A549 (cell line): ENCODE data around the gene TARM1.
A peak's percentile ranks its signal among the peaks of the same experiment; 100 is the strongest.

Experiments used
- CEBPB ChIP-seq, 2 experiments: fragments of >200 bp in 1 of 2; sonication (Bioruptor Twin) in 1 of 2; formaldehyde crosslinking in 1 of 2; IDR thresholded peaks; 2 replicates each; pipeline ENCODE4 v1.6.1; 2012 to 2016
- CTCF ChIP-seq: fragments of >200 bp; sonication (Bioruptor Twin); formaldehyde crosslinking; IDR thresholded peaks from 3 replicates; pipeline ENCODE4 v1.5.1; 2016
- EP300 ChIP-seq, 2 experiments: fragments of >200 bp; sonication (Bioruptor Twin); formaldehyde crosslinking; IDR thresholded peaks; 2 replicates in 1 of 2; 3 replicates in 1 of 2; pipeline ENCODE4 v1.6.1; 2016 to 2017
- JUN ChIP-seq, 2 experiments: fragments of >200 bp; sonication (Bioruptor Twin); formaldehyde crosslinking; IDR thresholded peaks; 2 replicates in 1 of 2; 3 replicates in 1 of 2; pipeline ENCODE4 v1.6.1; 2016 to 2017
- KDM5A ChIP-seq: fragments of 200-600 bp; sonication (generic); IDR thresholded peaks from 2 replicates; pipeline ENCODE4 v1.6.1; 2016; ENCODE audit warnings: antibody characterized with exemption, mild to moderate bottlenecking
- MAX ChIP-seq: IDR thresholded peaks from 2 replicates; pipeline ENCODE4 v1.6.1; 2012
- NFE2L2 ChIP-seq: fragments of 150-350 bp; conservative IDR thresholded peaks from 2 replicates; pipeline ENCODE4 v1.6.1; 2014; ENCODE audit warnings: low read length
- POLR2A ChIP-seq: IDR thresholded peaks from 2 replicates; pipeline ENCODE4 v1.6.1; 2012; ENCODE audit warnings: mild to moderate bottlenecking, low read length
- POLR2AphosphoS2 ChIP-seq: conservative IDR thresholded peaks from 2 replicates; pipeline ENCODE4 v1.6.1; 2012; ENCODE audit warnings: low read length, improper control_type of control experiment, inconsistent platforms
- RAD21 ChIP-seq, 2 experiments: fragments of >200 bp in 1 of 2; sonication (Bioruptor Twin) in 1 of 2; formaldehyde crosslinking in 1 of 2; IDR thresholded peaks in 1 of 2; conservative IDR thresholded peaks in 1 of 2; 2 replicates in 1 of 2; 3 replicates in 1 of 2; pipeline ENCODE4 v1.6.1; 2012 to 2018; ENCODE audit warnings: inconsistent platforms in 1 of 2
- TF ChIP-seq, protein P1 (sequence below): fragments of 200-600 bp; sonication (generic); IDR thresholded peaks from 2 replicates; pipeline ENCODE4 v1.6.1; 2016; ENCODE audit warnings: antibody characterized with exemption, mild to moderate bottlenecking, moderate library complexity
- TF ChIP-seq, protein P2 (sequence below): IDR thresholded peaks from 2 replicates; pipeline ENCODE4 v1.6.1; 2012; ENCODE audit warnings: low read depth, borderline replicate concordance

DNA sequence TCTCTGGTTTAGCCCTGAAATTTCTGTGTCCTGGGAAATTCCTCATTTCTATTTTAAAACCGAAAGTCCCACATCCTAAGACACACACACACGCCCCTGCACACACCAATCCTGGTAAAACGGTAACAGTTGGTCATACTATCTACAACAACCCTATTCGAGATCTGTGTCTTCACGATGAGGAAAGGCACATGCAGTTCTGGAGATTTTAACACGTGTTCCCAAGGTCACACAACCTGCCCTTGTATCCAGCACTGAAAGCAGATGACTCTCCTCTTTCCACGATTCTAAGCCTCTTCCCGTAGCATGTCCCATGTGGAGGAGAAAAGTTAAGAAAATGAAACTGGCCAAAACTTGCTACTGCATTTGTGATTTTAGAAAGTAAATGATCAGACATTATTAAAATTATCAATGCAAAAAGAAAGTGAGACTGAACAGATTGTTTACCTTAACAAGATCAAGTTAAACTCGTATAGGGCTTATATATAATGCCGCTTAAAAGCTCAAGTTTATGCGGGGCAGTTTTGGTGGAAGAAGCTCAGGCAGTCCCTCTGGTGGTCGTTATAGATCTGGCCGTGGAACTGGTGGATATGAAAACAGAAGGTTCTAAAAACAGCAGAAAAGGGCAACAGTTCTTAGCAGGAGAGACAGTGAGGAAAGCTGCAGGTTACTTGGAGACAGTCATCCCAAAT, 50.1 kb downstream of the TARM1 start:
- TF ChIP-seq CTCF (peak; percentile 55; the same call in 2 of the 3 replicates), CEBPB (IDR thresholded peaks at IDR 0.05) (no peak), POLR2AphosphoS2 (no peak), JUN (IDR thresholded peaks at IDR 0.05) (no peak), MAX (0 out of 2 replicates have a peak, but pooled peaks have one; percentile 30), NFE2L2 (no peak), EP300 (IDR thresholded peaks at IDR 0.05) (no peak), POLR2A (no peak), RAD21 (conservative IDR thresholded peaks at IDR 0.05 in 1 of 2, IDR thresholded peaks at IDR 0.05 in 1 of 2) (peak; percentile 58 to 59), KDM5A (no peak)
- TF ChIP-seq, protein P1, sequence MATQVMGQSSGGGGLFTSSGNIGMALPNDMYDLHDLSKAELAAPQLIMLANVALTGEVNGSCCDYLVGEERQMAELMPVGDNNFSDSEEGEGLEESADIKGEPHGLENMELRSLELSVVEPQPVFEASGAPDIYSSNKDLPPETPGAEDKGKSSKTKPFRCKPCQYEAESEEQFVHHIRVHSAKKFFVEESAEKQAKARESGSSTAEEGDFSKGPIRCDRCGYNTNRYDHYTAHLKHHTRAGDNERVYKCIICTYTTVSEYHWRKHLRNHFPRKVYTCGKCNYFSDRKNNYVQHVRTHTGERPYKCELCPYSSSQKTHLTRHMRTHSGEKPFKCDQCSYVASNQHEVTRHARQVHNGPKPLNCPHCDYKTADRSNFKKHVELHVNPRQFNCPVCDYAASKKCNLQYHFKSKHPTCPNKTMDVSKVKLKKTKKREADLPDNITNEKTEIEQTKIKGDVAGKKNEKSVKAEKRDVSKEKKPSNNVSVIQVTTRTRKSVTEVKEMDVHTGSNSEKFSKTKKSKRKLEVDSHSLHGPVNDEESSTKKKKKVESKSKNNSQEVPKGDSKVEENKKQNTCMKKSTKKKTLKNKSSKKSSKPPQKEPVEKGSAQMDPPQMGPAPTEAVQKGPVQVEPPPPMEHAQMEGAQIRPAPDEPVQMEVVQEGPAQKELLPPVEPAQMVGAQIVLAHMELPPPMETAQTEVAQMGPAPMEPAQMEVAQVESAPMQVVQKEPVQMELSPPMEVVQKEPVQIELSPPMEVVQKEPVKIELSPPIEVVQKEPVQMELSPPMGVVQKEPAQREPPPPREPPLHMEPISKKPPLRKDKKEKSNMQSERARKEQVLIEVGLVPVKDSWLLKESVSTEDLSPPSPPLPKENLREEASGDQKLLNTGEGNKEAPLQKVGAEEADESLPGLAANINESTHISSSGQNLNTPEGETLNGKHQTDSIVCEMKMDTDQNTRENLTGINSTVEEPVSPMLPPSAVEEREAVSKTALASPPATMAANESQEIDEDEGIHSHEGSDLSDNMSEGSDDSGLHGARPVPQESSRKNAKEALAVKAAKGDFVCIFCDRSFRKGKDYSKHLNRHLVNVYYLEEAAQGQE: no peak
- TF ChIP-seq, protein P2, sequence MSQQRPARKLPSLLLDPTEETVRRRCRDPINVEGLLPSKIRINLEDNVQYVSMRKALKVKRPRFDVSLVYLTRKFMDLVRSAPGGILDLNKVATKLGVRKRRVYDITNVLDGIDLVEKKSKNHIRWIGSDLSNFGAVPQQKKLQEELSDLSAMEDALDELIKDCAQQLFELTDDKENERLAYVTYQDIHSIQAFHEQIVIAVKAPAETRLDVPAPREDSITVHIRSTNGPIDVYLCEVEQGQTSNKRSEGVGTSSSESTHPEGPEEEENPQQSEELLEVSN: no peak
